PC-3 (cell line): ENCODE measurements around the gene ADORA3.

Experiments used
- CTCF ChIP-seq: fragments of 300-600 bp; sonication (generic); conservative IDR thresholded peaks from 2 replicates; pipeline ENCODE4 v1.5.1; 2017; ENCODE audit warnings: antibody characterized with exemption, low read depth, mild to moderate bottlenecking, low read length
- EZH2 ChIP-seq: fragments of 300-600 bp; sonication (generic); IDR thresholded peaks from one replicate; pipeline ENCODE4 v1.6.1; 2017; ENCODE audit warnings: antibody characterized with exemption, mild to moderate bottlenecking, low read length; ENCODE audit not compliant: unreplicated experiment
- EZH2phosphoT487 ChIP-seq: fragments of 300-600 bp; sonication (generic); IDR thresholded peaks from 2 replicates; pipeline ENCODE4 v1.6.1; 2018; ENCODE audit warnings: mild to moderate bottlenecking, antibody characterized with exemption, low read length, borderline replicate concordance

DNA sequence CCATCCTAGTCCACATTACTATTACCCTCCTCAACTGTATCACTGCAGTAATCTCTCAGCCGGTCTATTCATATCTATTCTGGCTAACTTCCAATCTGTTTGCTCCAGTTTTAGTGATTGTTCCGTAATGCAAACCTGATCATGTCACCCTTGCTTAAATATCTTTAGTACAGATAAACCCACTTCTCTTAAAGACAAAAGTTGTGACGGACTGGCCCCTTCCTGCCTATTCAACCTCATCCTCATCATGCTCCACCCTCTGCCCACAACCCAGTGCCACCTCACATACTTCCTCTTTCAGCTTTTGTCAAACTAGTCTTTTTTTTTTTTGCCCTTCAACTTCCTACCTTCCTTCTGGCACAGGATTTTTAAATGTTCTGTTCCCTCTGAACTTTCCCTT lies 32.4 kb downstream of the ADORA3 start:
- TF ChIP-seq CTCF (no peak), EZH2 (no peak), EZH2phosphoT487 (no peak)
